Uterus (tissue), 2 donors: ENCODE data around the gene OXNAD1.

Experiments
- CTCF ChIP-seq, 4 experiments: fragments of 200-600 bp in 2 of 4; fragments of 450-650 bp in 2 of 4; sonication (generic) in 2 of 4; IDR thresholded peaks; one replicate each; pipeline ENCODE4 v1.5.1; 2016 to 2019; ENCODE audit warnings: antibody characterized with exemption in 4 of 4, mild to moderate bottlenecking in 2 of 4, moderate library complexity in 1 of 4
- POLR2A ChIP-seq, 2 donors: fragments of 450-650 bp; IDR thresholded peaks; one replicate each; pipeline ENCODE4 v1.6.1; 2016; ENCODE audit warnings: antibody characterized with exemption in 2 of 2, mild to moderate bottlenecking in 1 of 2, moderate library complexity in 1 of 2

DNA sequence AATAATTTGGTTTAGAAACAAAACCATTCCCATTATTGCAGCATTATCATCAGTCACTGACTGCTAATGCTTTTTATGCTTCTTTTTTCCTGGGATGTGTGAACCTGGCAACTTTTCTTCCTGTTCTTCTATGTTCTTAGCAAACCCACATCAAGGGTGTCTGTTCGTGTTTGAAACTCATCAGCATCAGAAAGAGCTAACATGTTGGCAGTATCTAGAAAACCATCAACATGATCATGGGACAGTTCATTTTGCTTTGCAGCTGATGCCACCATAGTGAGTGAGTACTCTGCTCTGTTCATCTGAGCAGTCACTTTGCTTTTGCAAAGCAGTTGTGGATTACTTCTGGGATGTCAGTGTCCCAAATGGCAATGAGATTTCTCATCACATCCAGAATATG, 6.1 kb upstream of the OXNAD1 start:
- TF ChIP-seq CTCF (IDR thresholded peaks at IDR 0.05) = no peak
- TF ChIP-seq POLR2A (IDR thresholded peaks at IDR 0.05) = no peak
